Lower leg skin (tissue), 3 donors: ENCODE measurements around the gene NDUFAF3.

Source experiments
- POLR2A ChIP-seq, 2 donors: fragments of 450-650 bp; IDR thresholded peaks; one replicate each; pipeline ENCODE4 v1.6.1; 2016 to 2017; ENCODE audit warnings: antibody characterized with exemption in 2 of 2, mild to moderate bottlenecking in 1 of 2, moderate library complexity in 1 of 2
- TF ChIP-seq, protein P1 (sequence below), 3 donors: fragments of 450-650 bp; IDR thresholded peaks; one replicate each; pipeline ENCODE4 v1.5.1; 2016; ENCODE audit warnings: antibody characterized with exemption in 3 of 3, mild to moderate bottlenecking in 3 of 3, moderate library complexity in 2 of 3

GRCh38 chr3:48979451-48979850 is 42.5 kb upstream of the NDUFAF3 start:
- no peak for TF ChIP-seq POLR2A (IDR thresholded peaks at IDR 0.05)
- TF ChIP-seq, protein P1, sequence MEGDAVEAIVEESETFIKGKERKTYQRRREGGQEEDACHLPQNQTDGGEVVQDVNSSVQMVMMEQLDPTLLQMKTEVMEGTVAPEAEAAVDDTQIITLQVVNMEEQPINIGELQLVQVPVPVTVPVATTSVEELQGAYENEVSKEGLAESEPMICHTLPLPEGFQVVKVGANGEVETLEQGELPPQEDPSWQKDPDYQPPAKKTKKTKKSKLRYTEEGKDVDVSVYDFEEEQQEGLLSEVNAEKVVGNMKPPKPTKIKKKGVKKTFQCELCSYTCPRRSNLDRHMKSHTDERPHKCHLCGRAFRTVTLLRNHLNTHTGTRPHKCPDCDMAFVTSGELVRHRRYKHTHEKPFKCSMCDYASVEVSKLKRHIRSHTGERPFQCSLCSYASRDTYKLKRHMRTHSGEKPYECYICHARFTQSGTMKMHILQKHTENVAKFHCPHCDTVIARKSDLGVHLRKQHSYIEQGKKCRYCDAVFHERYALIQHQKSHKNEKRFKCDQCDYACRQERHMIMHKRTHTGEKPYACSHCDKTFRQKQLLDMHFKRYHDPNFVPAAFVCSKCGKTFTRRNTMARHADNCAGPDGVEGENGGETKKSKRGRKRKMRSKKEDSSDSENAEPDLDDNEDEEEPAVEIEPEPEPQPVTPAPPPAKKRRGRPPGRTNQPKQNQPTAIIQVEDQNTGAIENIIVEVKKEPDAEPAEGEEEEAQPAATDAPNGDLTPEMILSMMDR (IDR thresholded peaks at IDR 0.05): no peak
